Heart right ventricle (tissue), 16 donors: Measurements from ENCODE around the gene FCSK. TPM values are rescaled to one million over a fixed set of nuclear protein-coding genes. Genes with fewer than 3 reads are reported as not detected.
A peak's percentile ranks its signal among the peaks of the same experiment; 100 is the strongest.

ENCODE experiments used
- ATAC-seq, 8 donors: fragments of 200-7000 bp; cut with Tn5 transposase; one replicate each; pipeline ENCODE4 v1.9.1; 2020; ENCODE audit warnings: mild to moderate bottlenecking in 8 of 8, moderate library complexity in 8 of 8, moderate number of reproducible peaks in 1 of 8
- DNase-seq, 2 donors: peaks; one replicate each; pipeline ENCODE4 v3.0.0-alpha.2; 2020
- H3K27ac ChIP-seq, 10 donors: fragments of 200-600 bp; sonication (generic) in 2 of 10; one replicate each; pipeline versions ENCODE4 v1.5.0 to v1.8.0; 2020 to 2022; ENCODE audit warnings: mild to moderate bottlenecking in 3 of 10
- H3K27me3 ChIP-seq, 7 donors: fragments of 200-600 bp; one replicate each; pipeline ENCODE4 v1.8.0; 2021 to 2022; ENCODE audit warnings: mild to moderate bottlenecking in 2 of 7
- H3K36me3 ChIP-seq, 9 donors: fragments of 200-600 bp; sonication (generic) in 1 of 9; one replicate each; pipeline versions ENCODE4 v1.5.0 to v1.8.0; 2020 to 2022; ENCODE audit warnings: mild to moderate bottlenecking in 2 of 9
- H3K4me1 ChIP-seq, 9 donors: fragments of 200-600 bp; sonication (generic) in 1 of 9; one replicate each; pipeline versions ENCODE4 v1.5.0 to v1.8.0; 2020 to 2022; ENCODE audit warnings: mild to moderate bottlenecking in 4 of 9
- H3K4me3 ChIP-seq, 10 donors: fragments of 200-600 bp; sonication (generic) in 2 of 10; one replicate each; pipeline versions ENCODE4 v1.5.0 to v1.8.0; 2020 to 2022; ENCODE audit warnings: mild to moderate bottlenecking in 7 of 10, moderate library complexity in 2 of 10
- H3K9me3 ChIP-seq, 11 donors: fragments of 200-600 bp in 10 of 11; sonication (generic) in 2 of 11; one replicate each; pipeline versions ENCODE4 v1.5.0 to v1.8.0; 2013 to 2022; ENCODE audit warnings: mild to moderate bottlenecking in 2 of 11, control low read depth in 1 of 11, moderate library complexity in 1 of 11
- WGBS, 2 donors: extraction: QIAGEN DNeasy Blood & Tissue Kit; methylation state at CpG; one replicate each; pipeline ENCODE4 v1.1.7; 2013; ENCODE audit warnings: inconsistent platforms in 1 of 2; 5-methylcytosine and 5-hydroxymethylcytosine counted together
- intact Hi-C, 10 donors: fragments of 100-400 bp; cut with DNase I; formaldehyde crosslinking; loops; one replicate each; pipeline versions ENCODE4 v1.11.1 to v1.14.2; 2022
- polyA plus RNA-seq, 2 donors: library from polyadenylated mRNA; stranded (reverse); fragments of 200-250 nt; gene quantifications; one replicate each; pipeline ENCODE4 v1.2.3, GENCODE V29; 2013
- total RNA-seq, 10 donors: library from RNA; stranded (reverse); fragmentation: NEBNext Ultra II Directional in 3 of 10; extraction: Animal tissue kit (Norgen Biotek cat#: 25700) in 3 of 10; gene quantifications; one replicate each; pipeline versions ENCODE4 v1.2.1 to v1.2.4, GENCODE V29; 2021 to 2023
- TF ChIP-seq, protein P1 (sequence below), 9 donors: fragments of 200-600 bp; sonication (generic) in 2 of 9; IDR thresholded peaks; one replicate each; pipeline versions ENCODE4 v1.5.0 to v1.8.0; 2021 to 2022; ENCODE audit warnings: antibody characterized with exemption in 9 of 9, mild to moderate bottlenecking in 5 of 9, moderate library complexity in 1 of 9
- donor health status: Arrhythmogenic right ventricular cardiomyopathy.
- donor health status: ischemic (EF 13 %, LVEDD 7.1; RV severe dilation, severe dysfunction).
- donor health status: healthy with polysubstance abuse.
- donor health status: DM: no; HTN: yes; CAD: no.
- donor health status: DM: no; HTN: no; CAD: no.
- donor health status: ischemic (EF 25% LVEDD 6.9; RV normal size, moderate dysfunction).
- donor health status: ischemic (EF 25% LVEDD 5.7; RV mildly dilated, moderate dysfunction).
- donor health status: healthy.
- donor health status: DM: yes; HTN: yes; CAD: no.
- donor health status: Ischemic cardiomyopathy.
- donor health status: ischemic (EF 35%, LVEDD 5.7; RV mildly dilated, moderate dysfunction).
- donor health status: nonischemic (EF 11% LVEDD 7.7; RV severe dilation, severe dysfunction).
- donor health status: DM: yes; HTN: yes; CAD: no.
- donor health status: PGD.
- donor health status: ischemic (EF 29% LVEDD 5.4; RV normal size, mild dysfunction).
- donor health status: nonischemic (EF 23%, LVEDD 6.1; RV moderate dilation, normal function).

Gene FCSK
- total and polyA plus RNA-seq, 12 donors: 6.3 to 15.4 (median 9.0) TPM

DNA sequence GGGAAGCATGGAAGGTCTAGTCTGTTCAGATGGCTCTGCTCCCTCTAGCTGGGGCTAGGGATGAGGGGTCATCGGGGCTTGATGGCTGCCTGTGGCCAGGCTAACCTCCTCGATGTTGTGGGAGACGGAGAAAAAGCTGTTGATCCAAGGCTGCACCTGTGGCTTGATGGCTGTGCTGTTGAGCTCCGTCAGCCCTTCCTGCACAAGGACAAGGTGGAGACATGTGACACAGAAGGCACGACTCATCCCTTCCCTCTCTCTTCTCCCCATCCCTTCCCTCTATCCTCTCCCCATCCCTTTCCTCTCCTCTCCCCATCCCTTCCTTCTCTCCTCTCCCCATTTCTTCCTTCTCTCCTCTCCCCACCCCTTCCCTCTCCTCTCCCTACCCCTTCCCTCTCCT, 28.2 kb downstream of the FCSK start:
- DNase-seq (no peak), ATAC-seq (no peak)
- Histone ChIP-seq H3K4me3 (no peak overlapping the region), H3K27ac (no peak overlapping the region), H3K9me3 (no peaks in the 10 kb centered on the region), H3K36me3 (peaks cover 0 to 96% (median 29%) of the 10 kb centered on the region in 9 donors), H3K4me1 (peaks cover 0 to 25% (median 21%) of the 10 kb centered on the region in 9 donors), H3K27me3 (no peaks in the 10 kb centered on the region)
- intact Hi-C loops: no loop called here
- TF ChIP-seq, protein P1, sequence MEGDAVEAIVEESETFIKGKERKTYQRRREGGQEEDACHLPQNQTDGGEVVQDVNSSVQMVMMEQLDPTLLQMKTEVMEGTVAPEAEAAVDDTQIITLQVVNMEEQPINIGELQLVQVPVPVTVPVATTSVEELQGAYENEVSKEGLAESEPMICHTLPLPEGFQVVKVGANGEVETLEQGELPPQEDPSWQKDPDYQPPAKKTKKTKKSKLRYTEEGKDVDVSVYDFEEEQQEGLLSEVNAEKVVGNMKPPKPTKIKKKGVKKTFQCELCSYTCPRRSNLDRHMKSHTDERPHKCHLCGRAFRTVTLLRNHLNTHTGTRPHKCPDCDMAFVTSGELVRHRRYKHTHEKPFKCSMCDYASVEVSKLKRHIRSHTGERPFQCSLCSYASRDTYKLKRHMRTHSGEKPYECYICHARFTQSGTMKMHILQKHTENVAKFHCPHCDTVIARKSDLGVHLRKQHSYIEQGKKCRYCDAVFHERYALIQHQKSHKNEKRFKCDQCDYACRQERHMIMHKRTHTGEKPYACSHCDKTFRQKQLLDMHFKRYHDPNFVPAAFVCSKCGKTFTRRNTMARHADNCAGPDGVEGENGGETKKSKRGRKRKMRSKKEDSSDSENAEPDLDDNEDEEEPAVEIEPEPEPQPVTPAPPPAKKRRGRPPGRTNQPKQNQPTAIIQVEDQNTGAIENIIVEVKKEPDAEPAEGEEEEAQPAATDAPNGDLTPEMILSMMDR (IDR thresholded peaks at IDR 0.05): no peak
- 83 to 87% methylated on average over 5 of the region's 5 CpGs for WGBS, 2 donors

DNA sequence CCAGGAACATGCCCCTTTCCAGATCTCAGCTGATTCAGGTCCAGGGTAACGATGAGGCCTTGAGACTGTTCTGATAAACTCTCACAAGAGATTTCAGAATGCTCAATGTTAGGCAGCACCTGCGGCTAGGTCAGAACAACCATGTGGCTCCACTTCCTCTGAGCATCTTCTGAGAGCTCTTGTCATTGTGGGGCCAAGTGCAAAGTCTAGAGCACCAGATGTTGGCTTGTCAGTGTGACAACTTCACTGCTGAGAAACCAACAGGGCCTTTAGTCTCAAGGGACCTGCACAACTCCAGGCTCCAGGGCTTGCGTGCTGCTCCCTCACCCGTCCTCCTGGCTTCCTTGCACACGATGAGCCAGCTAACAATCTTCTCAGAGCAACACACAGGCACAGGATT, 29.0 kb downstream of the FCSK start:
- no peak overlapping the region for H3K27ac ChIP-seq
- H3K9me3 ChIP-seq: no peaks in the 10 kb centered on the region
- 81 to 84% methylated on average over 5 of the region's 5 CpGs for WGBS, 2 donors
- peaks cover 0 to 96% (median 32%) of the 10 kb centered on the region in 9 donors for H3K36me3 ChIP-seq
- H3K4me1 ChIP-seq: peaks cover 0 to 22% (median 19%) of the 10 kb centered on the region in 9 donors
- DNase-seq (no peak), ATAC-seq (no peak)
- intact Hi-C loops: no loop called here
- H3K4me3 ChIP-seq: no peak overlapping the region
- no peaks in the 10 kb centered on the region for H3K27me3 ChIP-seq
- TF ChIP-seq, protein P1 (IDR thresholded peaks at IDR 0.05): no peak

DNA sequence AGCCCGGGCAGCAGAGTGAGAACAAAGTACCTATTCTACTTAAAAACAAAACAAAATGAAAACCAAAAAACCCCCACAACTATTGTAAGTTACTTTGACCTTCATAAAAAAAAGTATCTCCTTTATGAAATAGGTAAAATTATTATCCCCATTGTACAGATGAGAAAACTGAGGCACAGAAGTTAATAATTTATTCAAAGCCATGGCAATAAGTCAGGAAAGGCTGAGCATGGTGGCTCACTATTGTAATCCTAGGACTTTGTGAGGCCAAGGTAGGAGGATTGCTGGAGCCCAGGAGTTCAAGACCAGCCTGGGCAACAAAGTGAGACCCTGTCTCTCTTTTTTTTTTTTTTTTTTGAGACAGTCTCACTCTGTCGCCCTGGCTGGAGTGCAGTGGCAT, 30.5 kb downstream of the FCSK start:
- 94 to 98% methylated on average over 2 of the region's 2 CpGs for WGBS, 2 donors
- DNase-seq: no peak
- no peak overlapping the region for H3K27ac ChIP-seq
- intact Hi-C loops: no loop called here
- ATAC-seq: no peak
- TF ChIP-seq, protein P1 (IDR thresholded peaks at IDR 0.05): no peak
- H3K36me3 ChIP-seq: peaks cover 0 to 97% (median 40%) of the 10 kb centered on the region in 9 donors
- H3K27me3 ChIP-seq: no peaks in the 10 kb centered on the region
- H3K4me1 ChIP-seq: peaks cover 0 to 8% (median 4%) of the 10 kb centered on the region in 9 donors
- H3K4me3 ChIP-seq: no peak overlapping the region
- H3K9me3 ChIP-seq: no peaks in the 10 kb centered on the region

DNA sequence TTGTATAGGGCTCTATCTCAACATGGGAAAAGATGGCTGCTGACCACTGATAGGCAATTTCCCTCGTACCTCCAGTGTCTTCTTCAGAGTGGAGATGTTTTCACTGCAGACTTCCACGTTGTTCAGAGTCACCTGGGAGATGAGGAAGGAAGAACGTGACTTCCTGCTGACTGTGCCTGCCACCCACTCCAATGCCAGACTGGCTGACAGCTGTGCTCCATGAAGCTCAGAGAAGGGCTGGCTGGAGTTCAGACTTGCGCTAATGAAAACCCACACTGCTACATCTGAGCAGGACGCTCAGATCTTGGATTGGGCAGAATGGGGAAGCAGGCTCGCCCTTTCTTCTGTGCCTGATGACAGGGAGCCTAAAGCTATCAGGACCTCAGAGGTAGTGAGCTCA, 35.9 kb downstream of the FCSK start:
- TF ChIP-seq, protein P1 (IDR thresholded peaks at IDR 0.05): no peak
- ATAC-seq (peak in 5 of 8 donors; percentile 34 to 78 (median 52)), DNase-seq (no peak)
- 67 to 68% methylated on average over 6 of the region's 6 CpGs for WGBS, 2 donors
- H3K9me3 ChIP-seq: no peaks in the 10 kb centered on the region
- peaks cover 0 to 100% (median 44%) of the 10 kb centered on the region in 9 donors for H3K36me3 ChIP-seq
- no peak overlapping the region for H3K27ac ChIP-seq
- H3K4me3 ChIP-seq: no peak overlapping the region
- H3K4me1 ChIP-seq: peaks cover 0 to 15% (median 8%) of the 10 kb centered on the region in 9 donors
- intact Hi-C loops: loop anchor here in 1 of 10 donors (10.0 kb wide), 1 partner anchor 125 kb away; no protein-coding TSS in a partner anchor
- H3K27me3 ChIP-seq: no peaks in the 10 kb centered on the region
